ENCODE data around the gene ALPL.
"Not testable (repeated sequence)": the region's sequence is repeated elsewhere in the genome, so short reads cannot be mapped to it uniquely, and the experiment has no call there.

Gene ALPL

DNA sequence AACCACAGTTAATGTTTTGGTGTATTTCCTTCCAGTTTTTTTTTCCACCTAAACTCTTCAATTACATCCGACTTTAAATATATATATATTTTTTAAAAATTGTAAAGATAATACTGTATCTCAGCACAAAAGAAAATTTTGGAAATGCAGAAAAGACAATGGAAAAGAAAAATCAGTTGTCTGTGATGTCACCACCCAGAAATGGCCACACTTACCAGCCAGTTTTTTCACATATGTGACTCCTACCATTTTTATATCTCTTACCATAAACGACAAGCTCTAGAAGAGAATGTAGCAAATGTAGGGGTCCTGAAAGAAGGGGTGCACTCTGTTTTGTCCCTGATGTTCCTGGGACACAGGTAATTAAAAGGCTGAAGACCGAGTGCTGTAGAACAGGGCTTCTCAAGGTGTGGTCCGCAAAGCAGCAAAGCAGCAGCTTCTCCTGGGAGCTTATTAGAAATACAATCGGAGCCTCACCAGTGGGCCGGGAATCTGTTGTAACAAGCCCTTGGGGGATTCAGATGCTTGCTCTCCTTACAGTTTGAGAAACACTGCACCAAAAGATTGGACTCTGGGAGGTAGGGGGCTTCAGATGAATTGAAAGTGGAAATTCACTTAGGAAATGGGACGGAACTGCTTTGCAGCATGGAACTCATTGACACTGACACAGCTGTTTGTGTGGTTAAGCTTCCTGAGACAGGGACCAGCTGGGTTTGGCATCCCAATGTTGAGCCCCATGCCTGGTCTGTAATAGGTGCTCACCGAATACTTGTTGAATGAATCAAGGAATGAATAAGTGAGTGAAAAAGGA, 44.1 kb downstream of the ALPL start:
- DNase-seq (ENCODE audit: low read depth in 2 of 2, low spot score in 1 of 2) = no peak

DNA sequence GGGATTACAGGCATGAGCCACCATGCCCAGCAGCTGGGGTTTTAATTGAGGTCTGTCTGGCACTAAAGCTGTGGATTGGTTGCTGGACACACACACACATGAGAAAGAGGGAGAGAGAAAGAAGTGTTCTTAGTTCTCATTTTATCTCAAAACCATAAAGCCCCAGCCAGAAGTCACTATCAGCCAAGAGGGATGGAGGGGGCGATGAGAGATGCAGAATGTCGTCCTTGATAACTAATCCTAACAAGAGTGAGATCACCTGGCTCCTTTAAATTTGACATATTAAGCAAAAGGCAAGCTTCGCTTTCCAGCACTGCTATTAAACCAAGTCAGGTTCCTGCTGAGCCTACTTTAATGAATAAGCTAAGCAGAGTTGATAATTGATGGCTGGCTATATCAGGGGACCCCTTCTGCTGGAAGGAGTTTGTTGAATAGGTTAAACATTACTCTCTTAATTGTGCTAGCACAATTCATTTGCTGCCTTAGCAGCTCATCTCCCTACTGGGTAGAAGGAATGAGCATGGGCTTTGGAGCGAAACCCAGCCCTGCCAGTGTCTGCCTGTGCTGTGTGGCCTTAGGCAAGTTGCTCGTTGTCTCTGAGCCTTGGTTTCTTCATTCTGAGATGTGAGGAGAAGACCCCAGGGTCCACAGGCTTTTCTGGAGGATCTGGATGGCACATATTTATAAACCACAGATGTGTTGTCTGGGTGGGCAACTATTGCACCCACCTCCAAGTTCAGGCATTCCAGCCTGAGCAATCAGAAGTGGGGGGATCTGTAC, 50.8 kb downstream of the ALPL start:
- no peak for DNase-seq (ENCODE audit: low read depth in 2 of 2, low spot score in 1 of 2)

DNA sequence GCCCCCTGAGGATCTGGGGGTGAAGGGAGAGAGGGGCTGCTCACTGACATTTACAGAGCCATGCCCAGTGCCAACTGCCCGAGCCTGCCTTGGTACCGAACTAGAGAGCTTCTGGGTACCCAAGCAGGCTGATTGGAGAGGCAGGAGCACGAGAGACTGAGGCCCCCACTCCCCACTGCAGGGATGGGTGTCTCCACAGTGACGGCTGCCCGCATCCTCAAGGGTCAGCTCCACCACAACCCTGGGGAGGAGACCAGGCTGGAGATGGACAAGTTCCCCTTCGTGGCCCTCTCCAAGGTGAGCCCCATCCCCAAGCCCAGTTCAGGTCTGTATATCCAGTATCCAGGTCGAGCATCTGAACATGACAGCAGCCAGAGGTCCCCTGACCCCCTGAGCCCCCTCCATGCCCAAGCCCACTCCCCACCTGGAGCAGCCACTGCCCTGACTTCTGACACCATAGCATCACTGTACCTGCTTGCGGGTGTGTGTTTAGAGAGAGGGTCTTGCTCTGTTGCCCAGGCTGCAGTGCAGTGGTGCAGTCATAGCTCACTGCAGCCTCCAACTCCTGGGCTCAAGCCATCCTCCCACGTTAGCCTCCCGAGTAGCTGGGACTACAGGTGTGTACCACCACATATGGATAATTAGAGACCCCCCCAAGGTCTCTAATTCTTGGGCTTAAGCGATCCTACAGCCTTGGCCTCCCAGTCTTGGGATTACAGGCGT, 51.9 kb downstream of the ALPL start:
- no peak for DNase-seq (ENCODE audit: low read depth in 2 of 2, low spot score in 1 of 2)

DNA sequence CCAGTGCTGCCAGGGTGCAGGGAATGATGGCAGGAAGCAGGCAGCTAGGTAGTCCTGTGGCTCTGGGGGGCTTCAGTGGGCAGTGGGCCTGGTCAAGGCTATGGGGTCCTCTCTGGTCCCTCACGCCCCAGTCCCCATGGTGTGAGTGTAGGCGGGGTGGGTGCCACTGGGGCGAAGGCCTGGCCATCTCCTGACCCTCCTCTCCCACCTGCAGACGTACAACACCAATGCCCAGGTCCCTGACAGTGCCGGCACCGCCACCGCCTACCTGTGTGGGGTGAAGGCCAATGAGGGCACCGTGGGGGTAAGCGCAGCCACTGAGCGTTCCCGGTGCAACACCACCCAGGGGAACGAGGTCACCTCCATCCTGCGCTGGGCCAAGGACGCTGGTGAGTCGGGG, 53.7 kb downstream of the ALPL start:
- DNase-seq (ENCODE audit: low read depth in 2 of 2, low spot score in 1 of 2) = no peak

DNA sequence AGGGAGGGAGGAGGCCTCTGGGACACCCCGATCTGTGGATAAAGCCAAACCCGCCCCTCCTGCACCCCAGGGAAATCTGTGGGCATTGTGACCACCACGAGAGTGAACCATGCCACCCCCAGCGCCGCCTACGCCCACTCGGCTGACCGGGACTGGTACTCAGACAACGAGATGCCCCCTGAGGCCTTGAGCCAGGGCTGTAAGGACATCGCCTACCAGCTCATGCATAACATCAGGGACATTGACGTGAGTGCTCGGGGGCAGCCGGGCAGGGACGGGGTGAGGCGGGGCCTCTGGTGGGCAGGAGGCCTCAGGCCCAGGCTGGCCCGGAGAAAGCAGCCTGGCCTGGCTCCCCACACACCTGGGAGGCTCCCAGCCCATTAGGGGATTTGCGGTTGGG, 54.7 kb downstream of the ALPL start:
- no peak for DNase-seq (ENCODE audit: low read depth in 2 of 2, low spot score in 1 of 2)

DNA sequence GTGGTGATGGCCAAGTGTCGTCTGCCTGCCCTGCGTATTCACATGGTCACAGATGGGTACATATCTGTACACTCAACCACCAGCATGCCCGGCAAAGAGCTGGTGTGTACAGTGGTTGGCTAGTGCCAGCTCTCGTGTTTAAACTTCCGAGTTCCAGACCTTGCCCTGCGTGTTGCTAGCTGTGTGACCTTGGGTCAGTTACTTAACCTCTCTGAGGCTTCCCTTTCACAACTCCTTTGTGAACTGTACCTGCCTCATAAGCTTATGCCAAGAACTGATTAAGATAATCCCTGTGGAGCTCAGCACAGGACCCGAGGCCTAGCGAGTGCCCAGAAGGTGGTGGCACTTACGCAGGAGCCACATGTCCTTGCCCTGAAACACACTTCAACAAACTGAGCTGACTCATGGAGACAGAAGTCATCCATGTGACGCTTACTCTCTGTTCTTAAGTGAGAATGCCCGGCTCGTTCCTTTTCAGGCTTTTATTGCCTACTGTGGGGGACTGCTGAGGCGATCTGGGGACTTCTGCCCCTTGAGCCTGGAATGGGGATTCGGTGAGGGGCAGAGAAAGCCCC, 55.4 kb downstream of the ALPL start:
- no peak for DNase-seq (ENCODE audit: low read depth in 2 of 2, low spot score in 1 of 2)

DNA sequence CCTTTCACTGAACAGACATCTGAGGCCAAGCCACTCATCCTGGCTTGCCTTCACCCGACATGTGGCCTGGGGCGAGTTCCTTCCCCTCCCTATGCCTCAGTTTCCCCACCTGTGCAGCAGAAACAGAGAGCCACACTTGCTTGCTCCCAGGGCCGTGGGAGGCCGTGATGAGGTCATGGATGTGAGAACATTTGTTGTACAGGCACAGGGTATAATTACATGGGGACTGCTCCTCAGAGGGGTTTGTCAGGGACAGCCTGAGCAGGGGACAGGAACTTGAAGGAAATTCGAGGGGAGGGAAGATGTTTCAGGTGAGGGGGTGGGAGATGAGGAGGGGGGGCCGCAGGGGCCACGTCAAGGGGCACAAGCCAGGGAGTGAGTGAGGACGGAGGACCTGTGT, 56.1 kb downstream of the ALPL start:
- DNase-seq (ENCODE audit: low read depth in 2 of 2, low spot score in 1 of 2) = no peak

DNA sequence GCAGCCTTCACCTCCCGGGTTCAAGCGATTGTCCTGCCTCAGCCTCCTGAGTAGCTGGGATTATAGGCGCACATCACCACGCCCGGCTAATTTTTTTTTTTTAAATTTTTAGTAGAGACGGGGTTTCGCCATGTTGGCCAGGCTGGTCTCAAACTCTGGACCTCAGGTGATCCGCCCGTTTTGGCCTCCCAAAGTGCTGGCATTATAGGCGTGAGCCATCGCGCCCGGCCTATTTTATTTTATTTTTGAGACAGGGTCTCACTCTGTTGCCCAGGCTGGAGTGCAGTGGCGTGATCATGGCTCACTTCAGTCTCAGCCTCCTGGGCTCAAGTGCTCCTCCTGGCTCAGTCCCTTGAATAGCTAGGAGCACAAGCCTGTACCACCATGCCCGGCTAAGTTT, 57.1 kb downstream of the ALPL start:
- DNase-seq (ENCODE audit: low read depth in 2 of 2, low spot score in 1 of 2) = not testable (repeated sequence)

DNA sequence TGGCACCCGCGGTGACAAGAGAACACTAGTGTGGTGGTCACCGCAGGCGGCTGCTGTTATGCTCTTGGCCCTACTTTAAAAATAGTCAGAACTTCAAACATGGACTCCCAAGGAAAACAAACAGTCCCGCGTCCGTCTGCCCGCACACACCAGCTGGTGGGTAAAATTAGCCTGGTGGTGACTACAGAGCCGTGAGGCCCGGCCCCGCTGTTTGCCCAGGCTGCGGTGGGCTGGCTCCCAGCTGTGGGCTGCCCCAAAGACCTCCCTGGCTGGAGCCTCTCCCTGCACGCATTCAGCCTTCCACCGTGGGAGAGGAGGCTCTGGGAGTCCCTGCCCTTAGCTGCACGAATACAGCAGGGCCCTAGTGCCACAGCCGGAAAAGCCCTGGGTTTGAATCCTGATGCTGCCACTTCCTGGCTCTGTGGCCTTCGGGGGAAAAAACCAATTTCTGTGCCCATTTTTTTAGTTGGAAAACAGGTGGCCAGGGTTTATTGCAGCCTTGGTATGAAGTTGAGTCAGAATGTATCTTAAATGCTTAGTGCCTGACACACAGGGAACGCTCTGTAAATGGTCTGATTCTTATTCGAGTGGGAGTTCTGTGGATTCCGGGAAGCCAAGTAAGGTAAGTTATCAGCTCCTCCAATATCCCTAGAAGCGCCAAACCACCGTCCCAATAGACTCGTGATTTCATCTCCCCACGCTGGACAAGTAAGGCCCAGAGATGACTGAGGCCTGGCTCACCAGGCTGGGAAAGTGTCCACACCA, 58.2 kb downstream of the ALPL start:
- DNase-seq (ENCODE audit: low read depth in 2 of 2, low spot score in 1 of 2) = no peak

DNA sequence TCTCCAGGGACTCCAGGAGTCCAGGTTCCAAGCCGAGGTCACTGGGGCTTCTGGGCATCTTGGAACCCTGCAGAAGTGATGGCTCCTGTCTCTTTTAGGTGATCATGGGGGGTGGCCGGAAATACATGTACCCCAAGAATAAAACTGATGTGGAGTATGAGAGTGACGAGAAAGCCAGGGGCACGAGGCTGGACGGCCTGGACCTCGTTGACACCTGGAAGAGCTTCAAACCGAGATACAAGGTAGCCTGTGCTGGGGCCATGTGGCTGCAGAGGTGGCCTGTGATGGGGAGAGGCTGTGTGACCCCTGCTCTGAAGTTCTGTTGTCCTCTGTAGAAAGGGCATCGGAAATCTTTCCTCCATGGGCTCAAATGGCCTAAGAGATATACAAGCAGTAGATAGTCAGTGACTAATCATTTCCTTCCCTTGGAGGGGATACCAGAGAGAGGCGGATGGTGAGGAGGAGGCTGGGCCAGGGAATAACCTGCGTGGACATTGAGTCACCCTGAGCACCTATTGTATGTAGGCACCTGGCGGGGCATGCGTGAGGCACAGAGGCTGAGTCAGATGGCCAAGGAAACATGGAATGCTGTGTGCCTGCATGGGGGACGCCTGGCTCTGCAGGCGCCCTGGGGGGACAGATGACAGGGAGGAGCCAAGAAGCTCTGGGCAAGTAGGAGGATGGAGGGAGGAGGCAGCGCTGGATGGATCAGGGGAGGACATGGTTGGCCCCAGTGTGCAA, 59.0 kb downstream of the ALPL start:
- DNase-seq (ENCODE audit: low read depth in 2 of 2, low spot score in 1 of 2) = no peak

DNA sequence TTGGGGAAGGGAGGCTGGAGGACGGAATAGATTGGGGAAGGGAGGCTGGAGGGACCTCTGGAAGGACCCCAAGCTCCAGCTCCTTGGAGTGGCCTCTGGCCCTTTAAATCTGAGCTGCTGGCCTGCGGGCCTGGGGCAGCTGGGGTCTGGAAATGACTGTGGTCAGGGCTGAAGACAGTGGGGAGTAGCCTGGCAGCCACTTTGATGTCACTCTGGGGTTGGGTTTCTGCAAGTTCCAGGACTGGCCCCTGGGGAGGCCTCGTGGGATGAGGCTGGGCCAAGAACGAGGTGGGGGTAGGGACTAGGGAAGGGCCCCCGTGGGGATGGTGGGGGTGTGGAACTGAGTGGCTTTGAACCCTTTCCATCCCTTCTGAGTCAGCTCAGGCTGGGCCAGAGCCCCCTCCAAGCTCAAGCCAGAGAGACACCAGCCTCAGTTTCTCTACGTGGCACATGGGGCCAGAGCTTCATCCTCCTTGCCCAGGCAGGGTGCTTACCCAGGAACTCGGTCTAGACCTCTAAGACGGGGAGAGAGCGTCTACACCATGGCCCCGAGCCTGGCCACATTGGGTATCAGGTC, 59.7 kb downstream of the ALPL start:
- DNase-seq (ENCODE audit: low read depth in 2 of 2, low spot score in 1 of 2) = no peak

DNA sequence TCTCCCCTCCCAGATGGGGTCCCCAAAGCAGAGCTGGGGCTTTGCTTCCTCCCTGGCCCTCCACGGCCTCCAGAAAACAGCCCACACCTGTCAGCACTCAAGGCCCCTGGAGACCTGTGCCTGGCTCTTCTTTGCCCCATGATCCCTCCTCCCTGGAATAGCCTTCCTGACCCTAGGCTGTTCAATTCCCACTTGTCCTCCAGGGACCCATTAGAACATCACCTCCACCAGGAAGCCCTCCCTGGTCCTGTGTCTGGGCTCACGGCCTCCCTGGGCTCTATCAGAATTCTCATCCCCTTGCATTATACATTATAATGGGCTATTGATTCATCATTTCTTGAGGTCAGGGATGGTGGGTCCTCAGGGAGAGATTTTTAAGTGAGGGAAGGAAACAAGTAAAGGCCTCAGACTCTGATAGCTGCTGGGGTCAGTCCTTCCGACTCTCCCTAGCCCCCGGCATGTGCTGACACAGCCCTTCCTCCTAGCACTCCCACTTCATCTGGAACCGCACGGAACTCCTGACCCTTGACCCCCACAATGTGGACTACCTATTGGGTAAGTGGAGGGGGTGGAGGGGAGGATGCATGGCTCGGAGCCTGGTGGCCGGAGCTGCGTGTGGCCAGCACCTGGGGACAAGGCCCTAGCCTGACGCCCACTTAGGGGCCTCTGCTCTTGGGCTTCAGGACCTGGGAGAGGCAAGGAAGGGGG, 60.8 kb downstream of the ALPL start:
- no peak for DNase-seq (ENCODE audit: low read depth in 2 of 2, low spot score in 1 of 2)

DNA sequence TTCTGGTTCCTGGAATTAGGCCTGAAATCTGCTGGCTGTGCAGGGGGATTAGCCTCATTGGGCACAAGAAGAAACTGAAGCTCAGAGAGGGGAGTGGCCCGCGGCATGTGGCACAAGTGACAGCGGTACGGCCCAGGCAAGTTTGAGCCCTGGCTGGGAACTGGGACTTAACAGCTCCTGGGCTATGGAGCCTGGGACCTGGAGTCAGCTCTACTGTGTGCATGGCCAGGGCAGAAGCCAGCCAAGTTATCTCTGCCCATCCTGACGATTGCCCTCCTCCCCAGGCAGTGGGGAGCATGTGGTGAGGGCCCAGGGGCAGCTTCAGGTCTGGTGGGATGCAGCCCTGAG, 61.3 kb downstream of the ALPL start:
- DNase-seq (ENCODE audit: low read depth in 2 of 2, low spot score in 1 of 2) = no peak

DNA sequence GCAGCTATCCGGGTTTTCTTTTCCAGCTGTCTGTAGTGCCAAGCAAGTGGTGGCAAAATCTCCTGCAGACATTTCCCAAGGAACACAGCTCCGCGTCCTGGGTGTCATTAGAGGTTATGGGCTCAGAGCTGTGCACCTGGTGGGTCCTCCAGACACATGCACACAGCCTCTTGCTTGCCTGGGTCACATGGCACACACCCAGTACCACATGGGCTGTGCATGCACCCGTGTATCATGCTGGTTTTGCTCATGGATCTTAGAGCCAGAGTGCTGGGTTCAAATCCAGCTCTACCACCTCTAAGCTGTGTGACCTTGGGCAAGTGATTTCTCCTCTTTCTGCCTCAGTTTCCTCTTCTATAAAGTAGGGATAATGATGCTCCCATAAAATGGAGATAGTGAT, 61.7 kb downstream of the ALPL start:
- no peak for DNase-seq (ENCODE audit: low read depth in 2 of 2, low spot score in 1 of 2)

DNA sequence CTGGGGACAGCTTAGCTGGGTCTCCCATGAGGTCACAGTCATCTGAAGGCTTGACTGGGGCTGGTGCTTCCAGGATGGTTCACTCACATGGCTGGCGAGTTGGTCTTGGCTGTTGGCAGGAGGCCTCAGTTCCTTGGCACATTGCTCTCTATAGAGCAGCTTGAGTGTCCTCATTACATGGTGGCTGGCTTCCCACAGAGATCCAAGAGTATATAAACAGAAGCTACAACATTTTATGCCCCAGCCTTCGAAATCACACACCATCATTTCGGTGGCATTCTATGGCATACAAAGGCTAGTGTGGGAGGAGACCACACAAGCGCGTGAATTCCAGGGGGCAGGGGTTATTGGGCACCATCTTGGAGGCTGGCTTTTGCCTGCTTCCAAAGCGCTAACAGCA, 63.0 kb downstream of the ALPL start:
- no peak for DNase-seq (ENCODE audit: low read depth in 2 of 2, low spot score in 1 of 2)

DNA sequence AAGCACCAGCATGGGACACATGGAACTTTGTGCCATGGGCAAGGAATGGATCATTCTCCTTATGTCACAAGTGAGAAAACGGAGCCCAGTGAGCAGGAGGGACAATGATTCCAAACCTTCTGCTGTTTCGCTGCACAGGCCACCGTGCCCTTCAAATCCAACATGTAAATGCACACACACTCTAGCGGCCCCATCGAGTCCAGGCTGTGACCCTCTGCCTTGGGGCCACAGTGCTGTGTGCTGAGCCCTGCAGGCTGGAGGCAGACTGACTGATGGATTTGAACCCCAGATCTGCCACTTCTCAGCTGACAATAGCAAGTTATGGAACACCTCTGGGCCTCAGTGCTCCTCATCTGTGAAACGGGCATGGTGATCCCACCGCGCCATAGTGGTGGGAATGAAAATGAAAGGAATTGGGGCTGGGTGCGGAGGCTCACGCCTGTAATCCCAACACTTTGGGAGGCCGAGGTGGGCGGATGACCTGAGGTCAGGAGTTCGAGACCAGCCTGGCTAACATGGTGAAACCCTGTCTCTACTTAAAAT, 63.6 kb downstream of the ALPL start:
- DNase-seq (ENCODE audit: low read depth in 2 of 2, low spot score in 1 of 2) = no peak

DNA sequence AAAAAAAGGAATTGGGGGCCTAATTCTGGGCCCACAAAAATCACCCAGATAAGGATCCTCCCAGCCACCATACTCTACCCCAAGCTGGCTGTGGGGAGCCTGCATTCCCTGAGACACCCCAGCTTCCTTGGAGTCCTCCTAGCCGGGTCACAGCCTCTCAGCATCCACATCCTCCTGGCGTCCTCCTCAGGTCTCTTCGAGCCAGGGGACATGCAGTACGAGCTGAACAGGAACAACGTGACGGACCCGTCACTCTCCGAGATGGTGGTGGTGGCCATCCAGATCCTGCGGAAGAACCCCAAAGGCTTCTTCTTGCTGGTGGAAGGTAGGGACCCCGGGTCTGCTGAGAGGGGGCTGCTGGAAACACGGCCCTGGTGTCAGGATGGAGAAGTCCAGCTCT, 64.3 kb downstream of the ALPL start:
- no peak for DNase-seq (ENCODE audit: low read depth in 2 of 2, low spot score in 1 of 2)

DNA sequence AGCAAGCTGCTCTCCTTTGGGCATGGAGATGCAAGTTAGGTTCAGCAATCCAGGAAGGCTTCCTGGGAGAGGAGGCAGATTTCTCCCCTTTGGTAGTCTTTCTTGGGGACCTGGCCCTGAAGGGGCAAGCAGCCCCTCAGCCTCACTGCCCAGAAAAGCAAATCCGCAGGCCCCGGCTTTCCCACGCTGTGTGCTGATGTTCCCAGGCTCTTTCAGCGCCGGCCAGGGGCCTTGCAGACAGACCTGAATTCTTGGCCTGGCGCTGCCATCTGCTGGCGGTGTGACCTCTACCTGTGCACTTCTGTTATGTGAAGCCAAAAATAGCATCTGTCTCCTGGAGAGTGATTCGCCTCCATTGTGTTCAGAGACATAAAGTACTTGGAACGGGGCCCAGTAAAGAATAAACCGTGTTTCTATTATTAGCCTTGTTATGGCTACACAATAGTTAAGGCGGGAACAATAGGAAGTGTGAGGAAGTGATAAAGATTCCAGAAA, 64.8 kb downstream of the ALPL start:
- DNase-seq (ENCODE audit: low read depth in 2 of 2, low spot score in 1 of 2) = no peak
